Astrocyte (in vitro differentiated cells and primary cell): ENCODE measurements around the gene MARVELD3. TPM values are rescaled to one million over a fixed set of nuclear protein-coding genes. Genes with fewer than 3 reads are reported as not detected.

Source experiments
- DNase-seq: peaks from one replicate; pipeline ENCODE4 v3.0.0-alpha.2; 2010; ENCODE audit warnings: low read depth
- FAIRE-seq: peaks from 2 replicates; lab custom pipeline; 2011; peaks lifted over from hg19 to GRCh38; lab: Jason Lieb, UNC
- H2AFZ ChIP-seq: 2 replicates; pipeline ENCODE4 v1.6.0; 2012; ENCODE audit warnings: low read depth, low read length, inconsistent platforms
- H3K27ac ChIP-seq: 2 replicates; pipeline ENCODE4 v1.5.1; 2011; ENCODE audit warnings: low read depth, low read length, inconsistent platforms
- H3K27me3 ChIP-seq: 2 replicates; pipeline ENCODE4 v1.6.0; 2011; ENCODE audit warnings: low read length, inconsistent platforms; ENCODE audit not compliant: insufficient read depth
- H3K36me3 ChIP-seq: 2 replicates; pipeline ENCODE4 v1.5.1; 2011; ENCODE audit warnings: low read length, inconsistent platforms; ENCODE audit not compliant: insufficient read depth
- H3K4me1 ChIP-seq: 2 replicates; pipeline ENCODE4 v1.5.1; 2011; ENCODE audit warnings: low read length, inconsistent platforms; ENCODE audit not compliant: insufficient read depth
- H3K4me2 ChIP-seq: 2 replicates; pipeline ENCODE4 v1.6.0; 2012; ENCODE audit warnings: low read length, inconsistent platforms
- H3K4me3 ChIP-seq: 2 replicates; pipeline ENCODE4 v1.5.1; 2011; ENCODE audit warnings: low read depth, mild to moderate bottlenecking, low read length, inconsistent platforms; ENCODE audit not compliant: insufficient read depth
- H3K79me2 ChIP-seq: 2 replicates; pipeline ENCODE4 v1.6.0; 2012; ENCODE audit warnings: mild to moderate bottlenecking, low read length, inconsistent platforms; ENCODE audit not compliant: insufficient read depth
- H3K9ac ChIP-seq: 2 replicates; pipeline ENCODE4 v1.6.0; 2012; ENCODE audit warnings: mild to moderate bottlenecking, low read length, inconsistent platforms
- H3K9me3 ChIP-seq: 2 replicates; pipeline ENCODE4 v1.5.1; 2012; ENCODE audit warnings: low read depth, mild to moderate bottlenecking, low read length, inconsistent platforms; ENCODE audit not compliant: insufficient read depth
- H4K20me1 ChIP-seq: 2 replicates; pipeline ENCODE4 v1.6.0; 2012; ENCODE audit warnings: low read length, inconsistent platforms; ENCODE audit not compliant: insufficient read depth
- H3K27ac Mint-ChIP-seq: one replicate; pipeline ENCODE4 v1.8.0; 2021; ENCODE audit warnings: mild to moderate bottlenecking, mixed read lengths; ENCODE audit not compliant: unreplicated experiment
- H3K27me3 Mint-ChIP-seq: one replicate; pipeline ENCODE4 v1.8.0; 2021; ENCODE audit warnings: low read depth, mixed read lengths; ENCODE audit not compliant: unreplicated experiment
- H3K36me3 Mint-ChIP-seq: one replicate; pipeline ENCODE4 v1.8.0; 2021; ENCODE audit warnings: low read depth, mixed read lengths; ENCODE audit not compliant: unreplicated experiment
- H3K4me1 Mint-ChIP-seq: one replicate; pipeline ENCODE4 v1.8.0; 2021; ENCODE audit warnings: low read depth, mixed read lengths; ENCODE audit not compliant: unreplicated experiment
- H3K4me3 Mint-ChIP-seq: one replicate; pipeline ENCODE4 v1.8.0; 2021; ENCODE audit warnings: mild to moderate bottlenecking, moderate library complexity, mixed read lengths; ENCODE audit not compliant: unreplicated experiment
- H3K9me3 Mint-ChIP-seq: one replicate; pipeline ENCODE4 v1.8.0; 2021; ENCODE audit warnings: mild to moderate bottlenecking, mixed read lengths; ENCODE audit not compliant: unreplicated experiment
- EZH2 ChIP-seq: IDR thresholded peaks from 2 replicates; pipeline ENCODE4 v1.6.1; 2012; ENCODE audit warnings: mild to moderate bottlenecking, low read length, inconsistent platforms; ENCODE audit not compliant: insufficient read depth
- total RNA-seq: library from RNA; stranded (reverse); gene quantifications from 2 replicates; pipeline ENCODE4 v1.2.1, GENCODE V29; 2021
- TF ChIP-seq, protein P1 (sequence below): IDR thresholded peaks from 2 replicates; pipeline ENCODE4 v1.5.1; 2011; ENCODE audit warnings: low read depth, mild to moderate bottlenecking, inconsistent platforms, low read length, moderate library complexity; ENCODE audit not compliant: insufficient read depth

The MARVELD3 gene
- total RNA-seq, 1 donor from 2014 or later = 1.4 TPM

GRCh38 chr16:71635632-71636031 lies 9.6 kb downstream of the MARVELD3 start:
- H3K4me3 ChIP-seq = no peak overlapping the region
- DNase-seq = no peak
- H3K4me2 ChIP-seq = no peak overlapping the region
- Mint-ChIP-seq H3K4me3 (no peak overlapping the region), H3K27ac (no peak overlapping the region), H3K36me3 (peaks cover 10% of the 10 kb centered on the region), H3K27me3 (no peaks in the 10 kb centered on the region), H3K9me3 (peaks cover 3% of the 10 kb centered on the region), H3K4me1 (peaks cover 10% of the 10 kb centered on the region)
- TF ChIP-seq, protein P1, sequence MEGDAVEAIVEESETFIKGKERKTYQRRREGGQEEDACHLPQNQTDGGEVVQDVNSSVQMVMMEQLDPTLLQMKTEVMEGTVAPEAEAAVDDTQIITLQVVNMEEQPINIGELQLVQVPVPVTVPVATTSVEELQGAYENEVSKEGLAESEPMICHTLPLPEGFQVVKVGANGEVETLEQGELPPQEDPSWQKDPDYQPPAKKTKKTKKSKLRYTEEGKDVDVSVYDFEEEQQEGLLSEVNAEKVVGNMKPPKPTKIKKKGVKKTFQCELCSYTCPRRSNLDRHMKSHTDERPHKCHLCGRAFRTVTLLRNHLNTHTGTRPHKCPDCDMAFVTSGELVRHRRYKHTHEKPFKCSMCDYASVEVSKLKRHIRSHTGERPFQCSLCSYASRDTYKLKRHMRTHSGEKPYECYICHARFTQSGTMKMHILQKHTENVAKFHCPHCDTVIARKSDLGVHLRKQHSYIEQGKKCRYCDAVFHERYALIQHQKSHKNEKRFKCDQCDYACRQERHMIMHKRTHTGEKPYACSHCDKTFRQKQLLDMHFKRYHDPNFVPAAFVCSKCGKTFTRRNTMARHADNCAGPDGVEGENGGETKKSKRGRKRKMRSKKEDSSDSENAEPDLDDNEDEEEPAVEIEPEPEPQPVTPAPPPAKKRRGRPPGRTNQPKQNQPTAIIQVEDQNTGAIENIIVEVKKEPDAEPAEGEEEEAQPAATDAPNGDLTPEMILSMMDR = no peak
- no peak for TF ChIP-seq EZH2
- H3K27ac ChIP-seq = no peak overlapping the region
- no peak for FAIRE-seq
- H2AFZ ChIP-seq = no peak overlapping the region
- H3K27me3 ChIP-seq = no peaks in the 10 kb centered on the region
- no peaks in the 10 kb centered on the region for H3K79me2 ChIP-seq
- no peak overlapping the region for H3K9ac ChIP-seq
- no peaks in the 10 kb centered on the region for H4K20me1 ChIP-seq
- H3K4me1 ChIP-seq = peaks cover 7% of the 10 kb centered on the region
- no peaks in the 10 kb centered on the region for H3K36me3 ChIP-seq
- no peaks in the 10 kb centered on the region for H3K9me3 ChIP-seq

- H4K20me1 ChIP-seq = no peaks in the 10 kb centered on the region
- peaks cover 7% of the 10 kb centered on the region for H3K4me1 ChIP-seq
- no peak overlapping the region for H3K4me3 ChIP-seq
- Mint-ChIP-seq H3K27me3 (no peaks in the 10 kb centered on the region), H3K9me3 (peaks cover 3% of the 10 kb centered on the region), H3K4me1 (peaks cover 9% of the 10 kb centered on the region), H3K36me3 (peaks cover 15% of the 10 kb centered on the region), H3K27ac (peak overlapping the region; percentile 75), H3K4me3 (no peak overlapping the region)
- no peaks in the 10 kb centered on the region for H3K9me3 ChIP-seq
- H3K79me2 ChIP-seq = no peaks in the 10 kb centered on the region
- no peaks in the 10 kb centered on the region for H3K27me3 ChIP-seq
- no peak overlapping the region for H2AFZ ChIP-seq
- peak overlapping the region; percentile 40 for H3K27ac ChIP-seq
- no peak for FAIRE-seq
- TF ChIP-seq, protein P1 = no peak
- TF ChIP-seq EZH2 = no peak
- peak; percentile 84 for DNase-seq
- H3K9ac ChIP-seq = peak overlapping the region; percentile 1
- H3K4me2 ChIP-seq = peak overlapping the region; percentile 48
- no peaks in the 10 kb centered on the region for H3K36me3 ChIP-seq
These were observed 11.4 kb downstream of the MARVELD3 start for GRCh38 chr16:71637398-71637797.

DNA sequence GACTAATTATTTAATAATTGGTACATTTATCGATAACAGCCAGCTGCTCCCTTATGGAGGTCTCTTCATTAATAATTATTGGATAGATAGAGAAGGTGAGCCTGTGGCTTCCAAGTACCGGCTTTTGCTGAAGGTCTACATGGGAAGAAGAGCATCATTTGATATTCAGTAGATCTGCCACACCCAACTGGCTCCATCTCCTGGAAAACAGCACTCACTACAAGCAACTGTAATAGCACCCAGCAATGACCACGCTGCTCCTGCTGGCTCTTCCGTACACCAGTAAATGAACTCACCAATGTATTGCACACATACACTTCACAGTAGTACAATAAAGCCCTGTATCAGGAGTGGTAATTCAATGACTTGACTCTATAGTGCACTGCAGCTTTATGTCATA lies 19.5 kb downstream of the MARVELD3 start:
- Histone ChIP-seq H3K27ac (no peak overlapping the region), H3K9ac (no peak overlapping the region), H3K4me1 (peaks cover 3% of the 10 kb centered on the region), H2AFZ (no peak overlapping the region), H3K4me3 (no peak overlapping the region), H3K36me3 (peaks cover 6% of the 10 kb centered on the region), H3K27me3 (no peaks in the 10 kb centered on the region), H4K20me1 (peaks cover 6% of the 10 kb centered on the region), H3K9me3 (no peaks in the 10 kb centered on the region), H3K79me2 (no peaks in the 10 kb centered on the region), H3K4me2 (no peak overlapping the region)
- no peaks in the 10 kb centered on the region for H3K4me1 Mint-ChIP-seq
- H3K27me3 Mint-ChIP-seq = no peaks in the 10 kb centered on the region
- DNase-seq (peak; percentile 10), FAIRE-seq (no peak)
- H3K36me3 Mint-ChIP-seq = peaks cover 20% of the 10 kb centered on the region
- H3K27ac Mint-ChIP-seq = no peak overlapping the region
- TF ChIP-seq, protein P1 = peak; percentile 40
- TF ChIP-seq EZH2 = no peak
- H3K9me3 Mint-ChIP-seq = no peaks in the 10 kb centered on the region
- no peak overlapping the region for H3K4me3 Mint-ChIP-seq
